HG03039 (cell line): ENCODE data around the gene SSBP2.
"Not testable (repeated sequence)": the region's sequence is repeated elsewhere in the genome, so short reads cannot be mapped to it uniquely, and the experiment has no call there.

Experiments used
- ATAC-seq: cut with Tn5 transposase; IDR thresholded peaks from one replicate; pipeline ENCODE4 v1.9.1; 2021; ENCODE audit warnings: mild to moderate bottlenecking, moderate library complexity; ENCODE audit not compliant: unreplicated experiment

Gene SSBP2

GRCh38 chr5:81740758-81741157 is 10.1 kb downstream of the SSBP2 start:
- ATAC-seq: no peak

GRCh38 chr5:81739291-81739690 is 11.6 kb downstream of the SSBP2 start:
- ATAC-seq: no peak

GRCh38 chr5:81729276-81729675 is 21.6 kb downstream of the SSBP2 start:
- ATAC-seq: no peak

- no peak for ATAC-seq
Measured at GRCh38 chr5:81728301-81728700, 22.6 kb downstream of the SSBP2 start.

GRCh38 chr5:81726297-81726696 is 24.6 kb downstream of the SSBP2 start:
- ATAC-seq: no peak

- ATAC-seq: no peak
Measured at GRCh38 chr5:81724571-81724970, 26.3 kb downstream of the SSBP2 start.

- no peak for ATAC-seq
Measured at GRCh38 chr5:81724108-81724507, 26.8 kb downstream of the SSBP2 start.

GRCh38 chr5:81721049-81721448 is 29.8 kb downstream of the SSBP2 start:
- no peak for ATAC-seq

- no peak for ATAC-seq
Measured at GRCh38 chr5:81719743-81720345, 31.1 kb downstream of the SSBP2 start.

- ATAC-seq: no peak
Measured at GRCh38 chr5:81718300-81718699, 32.6 kb downstream of the SSBP2 start.

- ATAC-seq: no peak
Measured at GRCh38 chr5:81717860-81718259, 33.0 kb downstream of the SSBP2 start.

- no peak for ATAC-seq
Measured at GRCh38 chr5:81717226-81717625, 33.7 kb downstream of the SSBP2 start.

GRCh38 chr5:81714076-81714475 is 36.8 kb downstream of the SSBP2 start:
- not testable (repeated sequence) for ATAC-seq

- ATAC-seq: no peak
Measured at GRCh38 chr5:81708889-81709288, 42.0 kb downstream of the SSBP2 start.

GRCh38 chr5:81703840-81704239 is 47.1 kb downstream of the SSBP2 start:
- no peak for ATAC-seq

- no peak for ATAC-seq
Measured at GRCh38 chr5:81700166-81700565, 50.7 kb downstream of the SSBP2 start.

GRCh38 chr5:81698813-81699212 is 52.1 kb downstream of the SSBP2 start:
- no peak for ATAC-seq

GRCh38 chr5:81696418-81697397 is 54.2 kb downstream of the SSBP2 start:
- ATAC-seq: no peak

- ATAC-seq: no peak
Measured at GRCh38 chr5:81694726-81695125, 56.2 kb downstream of the SSBP2 start.

GRCh38 chr5:81688215-81688614 is 62.7 kb downstream of the SSBP2 start:
- ATAC-seq: no peak

GRCh38 chr5:81687292-81687691 is 63.6 kb downstream of the SSBP2 start:
- no peak for ATAC-seq

- ATAC-seq: no peak
Measured at GRCh38 chr5:81685471-81685870, 65.4 kb downstream of the SSBP2 start.
